ENCODE data around the gene SMG7. TPM values are rescaled to one million over a fixed set of nuclear protein-coding genes. Genes with fewer than 3 reads are reported as not detected.

The SMG7 gene
- total RNA-seq, 1 donor, result 36.7 TPM

GRCh38 chr1:183571678-183572268 is 99.5 kb downstream of the SMG7 start:
- TF ChIP-seq CTCF (IDR thresholded peaks at IDR 0.05; ENCODE audit: insufficient read depth, low read depth, low read length), result no peak
- no peak overlapping the region for H3K4me3 ChIP-seq (ENCODE audit: low read depth, low read length)
- no peak for DNase-seq (ENCODE audit: low read depth)

- no peak for TF ChIP-seq CTCF (IDR thresholded peaks at IDR 0.05; ENCODE audit: insufficient read depth, low read depth, low read length)
- H3K4me3 ChIP-seq (ENCODE audit: low read depth, low read length), result no peak overlapping the region
- DNase-seq (ENCODE audit: low read depth), result no peak
Observed at GRCh38 chr1:183572721-183573120, 100.4 kb downstream of the SMG7 start.

- H3K4me3 ChIP-seq (ENCODE audit: low read depth, low read length), result no peak overlapping the region
- no peak for TF ChIP-seq CTCF (IDR thresholded peaks at IDR 0.05; ENCODE audit: insufficient read depth, low read depth, low read length)
- no peak for DNase-seq (ENCODE audit: low read depth)
Observed at GRCh38 chr1:183575606-183576005, 103.3 kb downstream of the SMG7 start.

- no peak for DNase-seq (ENCODE audit: low read depth)
- TF ChIP-seq CTCF (IDR thresholded peaks at IDR 0.05; ENCODE audit: insufficient read depth, low read depth, low read length), result no peak
- H3K4me3 ChIP-seq (ENCODE audit: low read depth, low read length), result no peak overlapping the region
Observed at GRCh38 chr1:183576537-183576936, 104.2 kb downstream of the SMG7 start.

GRCh38 chr1:183577897-183578465 is 105.7 kb downstream of the SMG7 start:
- no peak for TF ChIP-seq CTCF (IDR thresholded peaks at IDR 0.05; ENCODE audit: insufficient read depth, low read depth, low read length)
- no peak for DNase-seq (ENCODE audit: low read depth)
- no peak overlapping the region for H3K4me3 ChIP-seq (ENCODE audit: low read depth, low read length)

- TF ChIP-seq CTCF (IDR thresholded peaks at IDR 0.05; ENCODE audit: insufficient read depth, low read depth, low read length), result no peak
- no peak overlapping the region for H3K4me3 ChIP-seq (ENCODE audit: low read depth, low read length)
Observed at GRCh38 chr1:183578856-183579255, 106.6 kb downstream of the SMG7 start.

GRCh38 chr1:183580281-183580682 is 108.0 kb downstream of the SMG7 start:
- peak; percentile 22 for DNase-seq (ENCODE audit: low read depth)
- no peak overlapping the region for H3K4me3 ChIP-seq (ENCODE audit: low read depth, low read length)
- no peak for TF ChIP-seq CTCF (IDR thresholded peaks at IDR 0.05; ENCODE audit: insufficient read depth, low read depth, low read length)

More at GRCh38 chr1:183578856-183579255, 106.6 kb downstream of the SMG7 start:
- DNase-seq (ENCODE audit: low read depth), result no peak
